GM21528 (cell line): Measurements from ENCODE around the gene CCNG2.

Experiments
- ATAC-seq: cut with Tn5 transposase; IDR thresholded peaks from one replicate; pipeline ENCODE4 v1.9.1; 2021; ENCODE audit warnings: mild to moderate bottlenecking, moderate library complexity; ENCODE audit not compliant: unreplicated experiment, low FRiP score

The CCNG2 gene

DNA sequence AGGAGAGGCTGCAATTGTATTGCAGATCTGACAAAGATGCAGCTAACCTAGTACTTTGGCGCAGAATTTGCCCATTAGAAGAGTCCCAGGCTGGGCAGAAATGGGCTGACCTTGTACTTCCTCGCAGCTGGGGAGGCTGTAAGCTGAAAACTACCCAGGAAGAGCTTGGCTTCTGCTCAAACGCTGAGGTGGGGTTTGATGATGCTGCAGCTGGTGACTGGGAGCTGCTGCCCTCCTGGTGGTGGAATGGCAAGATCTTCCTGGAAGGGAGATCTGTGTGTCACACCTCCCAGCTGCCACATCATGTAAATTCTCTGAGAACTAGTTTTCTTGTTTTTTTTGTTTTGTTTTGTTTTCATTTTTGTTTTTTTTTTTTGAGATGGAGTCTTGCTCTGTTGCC lies 17.4 kb downstream of the CCNG2 start:
- no peak for ATAC-seq

DNA sequence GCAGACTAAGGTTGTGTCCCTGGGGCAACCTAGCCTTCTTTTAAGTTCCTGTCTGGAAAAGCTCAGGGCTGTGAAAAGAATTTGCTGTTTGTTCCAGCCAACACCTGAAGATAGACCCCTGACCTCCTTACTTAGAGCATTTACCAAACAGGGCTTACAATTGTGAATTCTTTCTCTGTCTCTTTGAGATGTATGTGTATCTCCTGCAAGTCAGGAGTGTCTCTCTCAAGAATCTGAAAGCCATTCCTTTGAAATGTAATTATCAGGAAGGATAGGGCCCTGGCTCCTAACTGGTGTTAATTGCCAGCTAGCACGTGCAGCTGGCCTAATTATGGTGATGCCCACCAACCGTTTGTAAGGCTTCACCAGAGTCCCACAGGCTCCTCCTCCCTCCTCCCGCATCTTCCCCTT lies 18.2 kb downstream of the CCNG2 start:
- ATAC-seq, result no peak

DNA sequence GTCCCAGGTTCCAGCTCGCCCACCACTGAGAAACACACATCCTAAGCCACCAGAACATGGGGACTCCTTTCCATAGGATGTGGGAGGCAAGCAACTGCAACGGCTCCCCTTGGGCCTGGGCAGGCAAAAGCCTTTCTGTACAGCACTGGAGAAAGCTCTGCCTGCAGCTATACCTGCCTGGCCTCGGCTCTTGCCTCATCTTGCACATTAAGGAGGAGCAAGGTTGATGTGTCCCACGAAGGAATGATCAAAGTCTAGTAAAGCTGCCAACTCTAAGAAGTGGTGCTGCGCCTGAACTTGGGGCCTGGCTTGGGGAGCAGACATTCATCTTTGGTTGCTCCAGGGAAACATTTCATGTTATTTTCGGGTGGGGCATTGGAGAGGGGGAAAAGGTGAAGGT lies 19.6 kb downstream of the CCNG2 start:
- no peak for ATAC-seq

DNA sequence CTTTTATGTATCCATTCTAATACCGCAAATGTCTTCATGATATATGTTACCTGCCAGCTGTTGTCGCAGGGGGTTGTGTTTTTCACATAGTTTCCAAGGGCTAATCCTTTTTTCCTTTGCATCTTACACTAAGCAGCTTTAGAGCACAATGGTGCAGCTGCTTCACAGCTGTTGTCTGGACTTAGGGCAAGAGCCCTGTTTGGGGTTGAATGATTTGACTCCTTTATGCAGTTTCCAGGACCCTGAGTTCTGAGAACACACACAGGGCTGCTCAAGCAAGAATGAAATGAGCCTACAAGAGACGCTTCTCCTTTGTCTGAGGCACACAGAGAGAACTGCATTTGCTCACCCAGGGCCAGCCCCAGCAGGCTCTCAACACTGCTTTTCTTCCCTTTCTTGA lies 20.2 kb downstream of the CCNG2 start:
- no peak for ATAC-seq

DNA sequence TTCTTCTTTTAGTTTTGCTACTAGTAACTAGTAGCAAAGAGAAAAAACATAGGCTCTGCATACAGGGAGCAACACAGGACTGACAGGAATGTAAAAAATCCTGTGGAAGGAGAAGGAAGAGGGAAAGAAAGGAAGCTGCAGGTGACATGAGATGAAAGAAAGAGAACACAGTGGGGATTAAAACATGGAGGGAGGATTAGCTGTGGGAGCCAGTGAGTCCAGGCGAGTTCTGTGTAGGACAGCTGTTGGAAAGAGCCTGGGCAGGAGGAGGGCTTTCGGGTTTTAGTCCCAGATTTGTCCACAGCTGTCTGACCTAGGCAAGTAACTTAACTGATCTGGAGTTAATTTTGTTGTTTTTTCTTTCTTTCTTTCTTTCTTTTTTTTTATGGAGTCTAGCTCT lies 21.6 kb downstream of the CCNG2 start:
- no peak for ATAC-seq

DNA sequence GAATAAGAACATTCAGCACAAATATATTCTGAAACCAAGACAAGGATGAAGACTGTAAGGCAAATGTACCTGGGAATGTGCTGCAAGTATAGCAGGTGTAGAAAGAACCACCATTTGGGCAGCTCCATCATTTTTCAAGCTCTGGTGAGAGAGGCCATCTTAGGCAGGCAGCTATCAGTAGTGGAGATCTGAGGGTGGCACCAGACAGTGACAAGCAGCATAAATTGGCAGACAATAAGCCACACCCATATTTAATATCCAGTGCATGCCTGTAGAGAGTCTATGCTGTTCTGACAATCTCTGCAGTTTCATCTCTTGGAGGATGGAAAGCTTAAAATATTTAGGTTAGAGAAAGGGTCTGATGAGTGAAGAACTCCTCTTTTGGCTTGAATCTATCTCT lies 22.5 kb downstream of the CCNG2 start:
- no peak for ATAC-seq

DNA sequence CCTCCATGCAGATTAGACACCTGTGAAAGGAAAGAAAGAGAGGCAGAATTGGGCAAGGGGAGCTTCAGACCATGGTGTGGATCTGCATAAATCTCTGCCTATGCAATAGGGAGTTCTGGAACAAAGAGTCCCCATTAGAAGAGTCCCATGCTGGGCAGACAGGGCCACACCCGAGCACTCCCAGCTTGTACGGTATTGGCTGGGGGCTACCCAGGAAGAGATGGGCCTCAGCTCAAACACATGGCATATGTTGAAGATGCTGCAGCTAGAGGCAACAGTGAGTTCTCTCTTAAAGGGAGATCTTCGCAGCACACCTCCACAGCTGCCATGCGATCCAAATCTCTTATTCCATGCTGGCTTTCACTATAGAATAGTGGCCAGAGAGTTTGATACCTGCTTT lies 24.7 kb downstream of the CCNG2 start:
- ATAC-seq, result no peak

DNA sequence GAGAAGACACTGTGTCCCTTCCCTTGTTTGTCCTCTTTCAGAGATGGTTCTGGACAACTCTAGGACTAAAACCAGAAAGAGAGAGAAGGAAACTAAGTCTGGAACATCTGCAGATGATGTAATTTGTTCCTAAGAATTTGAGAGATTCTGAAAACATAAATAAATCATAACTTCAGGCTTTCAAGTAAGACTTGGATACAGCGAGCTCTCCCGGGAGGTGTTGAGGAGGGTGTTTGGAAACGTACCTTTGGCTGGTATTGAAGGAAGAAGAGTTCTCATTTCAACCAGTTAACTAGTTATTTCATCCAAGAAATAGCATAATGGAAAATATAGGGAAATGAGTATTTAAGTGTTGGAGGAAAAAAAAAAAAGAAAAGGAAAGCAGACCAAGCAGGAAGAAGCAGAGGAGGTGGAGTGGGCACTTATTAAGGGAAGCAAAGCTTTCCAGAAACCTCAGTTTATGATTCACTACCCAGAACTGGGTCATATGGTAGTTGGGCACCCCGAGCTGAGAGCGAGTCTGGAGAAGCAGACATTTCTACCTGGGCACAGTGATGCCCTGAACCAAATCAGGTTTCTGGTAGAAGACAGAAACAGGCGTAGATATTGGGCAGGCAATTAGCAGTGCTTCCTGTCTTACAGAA lies 26.9 kb downstream of the CCNG2 start:
- no peak for ATAC-seq

DNA sequence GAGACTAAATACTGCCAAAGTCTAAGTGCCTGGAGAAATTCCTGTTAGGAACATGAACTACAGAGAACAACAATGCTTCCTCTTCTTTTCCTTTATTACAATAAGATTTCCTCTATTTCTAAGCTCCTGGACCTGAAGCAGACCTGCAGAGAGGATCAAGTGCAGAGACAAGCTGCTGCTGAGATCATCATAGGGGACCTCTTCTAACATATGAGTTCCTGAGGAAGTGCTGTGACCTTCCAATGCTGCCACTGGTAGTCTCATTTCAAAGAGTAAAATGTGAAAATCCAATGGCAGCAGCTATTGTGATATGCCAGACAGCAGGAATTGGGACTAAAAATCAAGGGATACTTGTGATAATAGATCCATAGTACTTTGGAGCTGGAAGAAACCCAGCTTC lies 28.0 kb downstream of the CCNG2 start:
- no peak for ATAC-seq

DNA sequence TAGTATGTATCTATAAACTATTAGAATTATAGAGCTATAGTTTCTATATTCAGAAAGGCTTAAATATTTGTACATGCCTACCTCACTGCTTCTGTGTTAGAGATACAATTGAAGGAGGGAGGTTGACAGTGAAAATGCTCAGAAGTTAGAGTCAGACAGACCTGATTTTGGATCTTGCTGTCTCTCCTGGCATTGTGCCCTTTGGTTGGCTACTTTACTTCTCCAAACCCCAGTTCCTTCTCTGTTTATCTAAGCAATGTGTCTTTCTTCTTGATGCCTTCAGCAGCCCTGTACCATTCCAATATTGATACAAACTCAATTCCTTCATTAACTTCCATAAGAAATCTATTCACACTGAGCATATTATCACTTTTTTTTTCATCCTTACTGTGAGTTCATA lies 28.7 kb downstream of the CCNG2 start:
- ATAC-seq, result no peak

DNA sequence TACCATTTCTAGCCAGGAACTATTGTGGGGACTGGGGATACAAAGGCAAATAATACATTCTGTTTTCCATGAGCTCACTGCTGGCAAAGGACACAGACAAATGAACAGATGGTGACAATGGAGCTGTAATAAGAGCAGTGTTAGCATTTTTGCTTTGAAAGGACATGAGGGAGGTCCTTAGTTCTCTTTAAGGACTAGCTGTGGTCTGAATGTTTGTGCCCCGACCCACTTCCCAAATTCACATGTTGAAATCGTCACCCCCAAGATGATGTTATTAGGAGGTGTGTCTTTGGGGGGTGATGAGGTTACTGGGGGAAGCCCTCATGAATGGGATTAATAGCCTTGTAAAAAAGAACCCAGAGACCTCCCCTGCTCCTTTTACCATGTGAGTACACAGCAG lies 30.3 kb downstream of the CCNG2 start:
- ATAC-seq, result no peak

DNA sequence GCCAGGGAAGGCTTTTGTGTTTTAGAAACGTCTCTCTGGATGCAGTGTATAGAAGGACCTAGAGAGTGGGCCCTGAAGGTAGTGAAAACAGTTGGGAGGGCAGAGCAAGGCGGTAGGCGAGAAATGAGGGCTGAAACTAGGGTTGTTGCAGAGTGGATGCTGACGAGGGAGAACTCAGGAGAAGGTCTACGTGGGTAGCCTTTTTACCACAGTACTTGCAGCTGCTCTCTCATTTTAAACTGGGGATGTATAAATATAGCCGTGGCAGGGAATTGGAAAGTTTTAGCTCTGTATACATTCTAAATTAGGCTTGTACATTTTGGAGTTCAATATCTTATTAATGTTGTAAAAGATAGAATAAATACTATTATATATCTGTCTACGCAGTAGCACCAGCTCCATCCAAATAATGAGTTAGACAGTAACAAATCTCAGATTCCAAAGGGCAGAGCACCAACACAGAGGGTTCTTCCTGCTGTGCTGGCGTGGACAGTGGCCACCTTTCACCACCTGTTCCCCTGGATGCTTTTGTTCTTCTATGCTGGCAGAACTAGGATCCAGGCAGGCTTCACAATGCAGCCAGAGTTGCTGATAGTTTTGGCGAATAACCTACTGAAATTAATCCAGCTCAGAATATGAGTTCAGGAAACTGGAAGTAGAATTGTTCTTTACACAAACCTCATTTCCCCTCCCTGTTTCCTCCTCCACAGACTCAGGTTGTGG lies 31.7 kb downstream of the CCNG2 start:
- no peak for ATAC-seq

DNA sequence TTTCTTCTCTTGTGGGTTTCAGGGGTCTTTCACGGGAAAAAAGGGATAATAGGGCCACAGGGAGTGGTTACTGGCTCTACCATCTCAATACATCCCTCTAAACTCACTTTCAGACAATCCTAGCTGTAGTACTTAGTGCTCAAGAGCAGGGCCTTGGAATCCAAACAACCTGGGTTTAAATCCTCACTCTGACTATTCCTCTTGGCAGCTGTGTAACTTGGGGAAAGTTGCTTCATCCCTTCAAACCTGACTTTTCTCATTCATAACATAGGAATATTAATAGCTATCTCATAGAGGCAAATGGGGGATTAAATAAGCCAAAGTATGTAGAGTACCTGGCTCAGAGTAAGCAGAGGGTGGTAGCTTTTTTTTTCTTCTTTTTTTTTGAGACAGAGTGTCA lies 32.4 kb downstream of the CCNG2 start:
- ATAC-seq, result no peak

DNA sequence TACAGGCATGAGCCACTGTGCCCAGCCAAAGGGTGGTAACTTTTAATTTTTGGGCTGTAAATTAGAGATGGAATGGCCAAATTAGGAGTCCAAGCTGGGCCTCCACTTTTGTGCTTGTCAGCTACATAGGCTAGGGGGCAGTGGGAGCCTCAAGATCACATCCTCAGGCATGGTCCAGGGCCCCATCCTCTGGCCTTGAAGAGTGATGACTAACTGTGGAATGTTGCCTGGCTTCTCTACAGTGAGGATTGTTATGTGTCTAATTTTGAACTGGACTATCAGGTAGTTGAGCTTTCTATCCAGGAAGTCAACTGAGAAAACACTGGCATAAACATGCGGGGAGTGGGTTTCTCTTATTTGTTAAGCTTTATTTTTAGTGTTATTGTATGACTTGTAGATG lies 33.0 kb downstream of the CCNG2 start:
- no peak for ATAC-seq

DNA sequence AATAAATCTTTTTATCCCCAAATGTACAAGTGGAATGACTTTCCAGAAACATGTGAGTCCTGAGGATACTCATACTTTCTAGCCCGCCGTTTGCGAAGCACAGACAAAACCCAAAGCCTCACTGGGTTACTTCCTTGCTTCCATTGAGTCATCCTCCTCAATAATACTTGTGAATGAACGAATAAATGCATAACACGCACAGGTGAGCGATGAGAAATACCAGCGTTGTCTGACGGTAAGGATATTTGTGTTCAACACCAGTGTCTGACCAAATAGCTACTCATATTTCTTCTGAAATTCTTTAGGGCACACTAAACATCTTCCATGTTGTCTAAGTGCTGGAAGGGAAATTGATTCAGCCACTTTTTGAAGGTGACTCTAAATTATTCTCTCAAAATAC lies 36.0 kb downstream of the CCNG2 start:
- ATAC-seq, result no peak

DNA sequence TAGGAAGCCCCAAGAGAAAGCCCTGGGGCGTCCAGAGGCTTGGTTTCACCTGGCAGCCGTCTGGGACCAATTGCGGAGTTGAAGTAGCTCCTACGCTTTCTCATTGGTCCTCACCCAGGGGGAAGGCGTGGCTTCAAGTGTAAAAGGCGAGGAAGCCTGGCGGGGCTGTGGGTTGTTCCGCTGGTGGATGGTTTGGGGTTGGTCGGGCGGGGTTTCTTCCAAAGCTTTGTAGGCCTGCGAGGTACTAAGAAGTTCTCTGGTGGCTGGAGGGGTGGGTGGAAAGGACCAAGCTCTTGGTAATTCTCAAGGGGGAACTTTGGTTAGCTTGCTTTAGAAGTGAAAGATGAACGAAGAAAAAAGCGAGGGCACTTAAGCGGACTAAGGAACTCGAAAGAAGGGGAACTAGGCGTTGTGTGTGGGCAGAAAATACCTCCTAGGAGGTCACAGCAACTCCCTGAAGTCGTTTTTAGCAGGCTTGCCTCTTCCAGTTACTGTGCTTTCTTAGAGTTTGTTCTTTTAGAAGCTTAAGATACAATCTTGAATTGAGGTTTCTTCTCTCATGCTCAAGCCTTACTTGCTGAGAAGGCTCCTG lies 36.6 kb downstream of the CCNG2 start:
- ATAC-seq, result peak; percentile 92

DNA sequence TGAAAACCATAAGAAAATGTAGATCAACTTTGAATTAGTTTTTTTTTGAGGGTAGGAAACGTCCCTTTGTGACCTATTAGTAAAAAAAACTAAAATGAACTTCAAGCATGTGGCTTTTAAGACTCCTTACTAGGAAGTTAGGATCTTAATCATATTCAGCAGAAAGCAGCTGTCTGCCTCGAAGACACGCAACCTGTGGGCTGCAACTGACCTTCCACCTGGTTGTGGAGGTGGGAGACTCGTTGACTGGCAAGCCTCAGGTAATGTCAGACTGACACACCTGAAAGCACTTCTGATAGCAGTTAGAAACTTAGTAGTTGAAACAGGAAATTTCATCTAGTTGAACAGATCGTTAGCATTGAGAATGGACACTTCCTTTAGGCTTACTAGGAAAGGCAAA lies 37.4 kb downstream of the CCNG2 start:
- ATAC-seq, result no peak

DNA sequence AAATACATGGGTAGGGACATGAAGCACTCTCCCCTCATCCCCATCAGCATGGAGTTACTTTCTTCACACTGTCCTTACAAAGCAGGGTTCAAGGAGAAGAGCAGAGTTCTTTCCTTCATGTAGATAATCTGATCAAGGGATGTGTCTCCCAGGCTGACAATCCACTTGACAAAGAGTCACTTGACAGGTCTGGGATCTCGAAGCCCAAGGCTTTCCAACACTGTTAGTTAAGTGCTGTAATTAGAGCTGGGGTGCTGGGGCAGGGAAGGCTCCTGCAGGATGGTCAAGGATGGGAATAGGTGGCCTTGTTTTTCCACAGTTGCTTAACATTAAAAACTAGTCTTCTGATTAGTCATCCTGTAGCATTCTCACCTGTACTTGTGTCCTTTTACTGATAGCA lies 38.0 kb downstream of the CCNG2 start:
- no peak for ATAC-seq

DNA sequence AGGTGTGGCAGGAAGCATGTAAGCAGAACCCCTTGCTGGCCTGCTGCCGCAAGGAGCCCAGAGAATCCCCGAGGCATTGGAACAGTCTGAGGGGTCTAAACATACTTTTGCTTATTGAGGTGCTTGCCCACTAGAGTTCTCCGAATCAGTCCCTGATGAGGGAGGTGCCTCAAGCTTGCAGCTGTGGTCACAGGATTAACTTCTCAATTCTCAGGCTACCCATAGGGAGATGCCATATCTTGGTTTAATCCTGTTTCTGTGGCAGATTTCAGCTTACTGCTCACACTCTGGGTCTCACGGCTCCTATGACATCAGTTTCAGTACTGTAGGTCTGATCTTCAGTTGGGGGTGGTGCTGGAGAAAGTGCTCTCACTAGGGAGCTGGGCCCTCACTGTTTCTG lies 39.9 kb downstream of the CCNG2 start:
- ATAC-seq, result peak; percentile 31

DNA sequence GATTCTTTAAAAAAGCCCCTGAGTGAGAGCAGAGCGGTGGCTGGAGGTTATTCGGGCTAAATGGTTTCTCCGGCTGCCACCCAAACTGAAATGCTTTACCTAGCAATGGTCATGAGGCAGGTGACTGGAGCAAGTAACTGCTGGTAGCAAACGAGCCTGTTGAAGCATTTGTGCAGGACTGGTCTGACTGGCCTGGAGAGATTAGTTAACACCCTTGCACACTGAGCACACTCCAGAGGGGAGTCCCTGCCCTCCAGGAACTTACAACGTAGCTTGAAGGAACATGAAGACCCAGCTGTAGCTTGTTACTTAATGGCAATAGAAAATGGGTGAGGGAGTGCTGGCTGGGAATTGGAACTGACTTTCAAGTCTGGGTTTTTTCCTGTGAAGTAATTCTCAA lies 40.4 kb downstream of the CCNG2 start:
- no peak for ATAC-seq

DNA sequence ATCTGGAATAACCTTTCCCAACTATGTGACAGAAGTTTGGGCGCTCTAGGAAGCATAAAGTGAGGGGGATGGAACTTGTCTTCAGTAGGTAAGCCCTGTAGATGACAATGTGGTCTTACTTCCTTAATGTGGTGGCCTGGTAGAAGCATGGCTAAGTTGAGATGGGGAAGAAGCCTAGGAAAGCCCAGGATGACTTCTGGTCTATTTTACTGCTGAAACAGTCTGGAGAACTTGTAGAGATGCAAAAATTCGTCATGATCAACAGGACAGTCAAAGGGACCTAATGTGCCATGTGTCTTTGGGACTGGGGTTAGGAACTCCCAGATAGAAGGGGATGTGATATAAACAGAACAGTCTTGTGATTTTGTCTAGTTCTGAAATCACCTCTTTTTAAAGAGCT lies 40.8 kb downstream of the CCNG2 start:
- no peak for ATAC-seq

DNA sequence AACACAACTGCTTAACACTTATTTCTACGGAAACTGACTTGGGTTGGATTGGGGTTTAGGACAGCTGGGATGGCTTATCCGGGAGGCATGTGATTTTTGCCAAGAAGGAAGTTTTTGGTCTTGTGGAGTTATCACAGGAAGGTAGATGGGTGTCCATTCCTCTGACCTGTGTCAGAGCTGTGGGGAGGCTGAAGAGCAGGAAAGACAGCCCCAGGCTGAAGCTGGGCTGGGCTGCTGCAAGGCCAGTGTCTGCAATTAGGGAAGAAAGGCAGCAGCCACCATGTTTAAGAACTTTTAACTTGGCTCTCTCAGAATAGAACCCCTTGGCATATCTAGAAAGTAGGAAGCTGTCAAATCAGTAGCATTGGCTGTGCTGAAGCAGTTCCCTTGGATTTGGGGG lies 42.3 kb downstream of the CCNG2 start:
- ATAC-seq, result no peak
